SIG-M5 treated with dmso at 0.1 percent for 504 hours (cell line): ENCODE results near the gene ITPRID1.

ENCODE experiments used
- DNase-seq: peaks from one replicate; lab custom pipeline; 2025; ENCODE audit not compliant: unreplicated experiment; lab: John Stamatoyannopoulos, UW

The ITPRID1 gene

DNA sequence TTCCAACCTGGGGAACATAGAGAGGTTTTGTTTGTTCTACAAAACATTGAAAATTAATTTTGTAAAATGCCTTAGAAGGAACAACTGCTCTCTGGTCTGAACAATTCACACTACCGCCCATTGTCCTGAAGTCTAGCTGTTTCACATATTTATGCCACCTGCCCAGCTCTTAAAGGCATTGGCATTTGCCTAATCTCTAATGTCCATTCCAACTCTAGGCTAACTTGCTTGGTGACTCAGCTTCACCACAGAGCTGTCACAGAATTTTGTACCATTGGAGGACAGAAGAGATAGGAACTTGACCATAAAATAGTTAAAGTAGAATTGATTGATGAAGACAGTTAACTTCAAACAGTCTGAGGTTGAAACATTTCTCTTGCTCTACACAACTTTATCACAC, 119.6 kb downstream of the ITPRID1 start:
- DNase-seq = no peak

DNA sequence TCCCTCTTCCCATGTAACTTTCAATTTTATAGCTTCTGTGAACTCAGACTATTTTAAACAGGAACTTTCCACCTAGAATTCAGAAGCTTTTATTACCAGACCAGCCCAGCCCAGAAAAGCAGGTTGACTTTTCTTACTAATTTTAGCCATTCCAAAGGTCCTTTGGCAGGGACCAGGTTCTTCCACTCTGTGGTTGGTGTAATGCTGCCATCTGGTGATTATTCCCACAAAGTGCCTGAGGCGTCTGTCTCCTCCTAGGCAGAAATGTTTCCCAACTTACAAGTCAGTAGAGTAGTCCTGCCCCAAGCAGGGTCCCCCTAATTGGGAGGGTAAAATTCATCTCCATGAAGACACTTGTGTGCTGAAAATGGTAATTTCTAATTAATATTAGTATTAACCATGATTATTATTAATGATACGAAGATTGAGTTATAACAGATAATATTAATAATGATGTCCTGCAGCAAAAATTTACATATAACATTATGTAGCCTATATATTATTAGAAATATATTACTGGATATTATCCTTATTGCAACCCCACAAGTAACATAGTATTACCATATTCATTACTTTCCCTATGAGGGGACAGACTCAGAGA, 120.1 kb downstream of the ITPRID1 start:
- DNase-seq = peak; percentile 68

DNA sequence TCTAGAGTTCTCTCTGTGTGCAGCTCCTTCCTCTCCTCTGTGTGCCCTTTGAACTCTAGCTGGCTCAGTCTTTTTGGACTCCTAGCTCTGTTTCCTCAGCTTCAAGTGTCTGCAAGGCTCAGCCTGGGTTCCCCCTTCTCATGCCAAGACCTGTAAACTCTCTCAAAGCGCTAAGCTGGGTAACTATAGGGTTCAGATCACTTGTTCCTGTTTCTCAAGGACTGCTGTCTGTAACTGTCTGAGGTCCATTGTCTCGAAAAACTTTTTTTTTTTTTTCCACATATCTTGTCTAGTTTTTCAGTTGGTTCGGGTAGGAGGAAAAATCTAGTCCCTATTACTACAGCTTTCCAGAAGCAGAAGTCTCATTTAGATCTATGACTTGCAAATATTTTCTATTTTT, 126.5 kb downstream of the ITPRID1 start:
- DNase-seq = peak; percentile 55

DNA sequence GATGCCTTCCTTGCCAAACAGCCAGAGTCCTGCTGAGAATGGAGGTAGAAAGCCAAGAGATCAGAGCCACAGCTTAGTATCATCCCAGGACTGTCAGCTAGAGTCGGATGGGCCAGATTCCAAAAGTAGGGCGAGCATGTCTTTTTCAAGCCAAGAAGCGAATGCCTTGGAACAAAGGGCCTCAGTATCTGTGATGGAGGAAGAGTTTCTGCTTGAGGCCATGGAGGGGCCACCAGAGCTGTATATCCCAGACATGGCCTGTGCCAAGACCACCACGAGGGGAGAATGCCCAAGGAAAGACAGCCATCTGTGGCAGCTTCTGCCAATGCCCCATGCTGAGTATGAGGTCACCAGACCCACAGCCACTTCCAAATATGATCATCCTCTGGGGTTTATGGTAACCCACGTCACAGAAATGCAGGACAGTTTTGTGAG, 128.8 kb downstream of the ITPRID1 start:
- no peak for DNase-seq

- DNase-seq = no peak
Measured at GRCh38 chr7:31646942-31647341, 133.1 kb downstream of the ITPRID1 start.

GRCh38 chr7:31647511-31647910, 133.6 kb downstream of the ITPRID1 start:
- DNase-seq = peak; percentile 9

DNA sequence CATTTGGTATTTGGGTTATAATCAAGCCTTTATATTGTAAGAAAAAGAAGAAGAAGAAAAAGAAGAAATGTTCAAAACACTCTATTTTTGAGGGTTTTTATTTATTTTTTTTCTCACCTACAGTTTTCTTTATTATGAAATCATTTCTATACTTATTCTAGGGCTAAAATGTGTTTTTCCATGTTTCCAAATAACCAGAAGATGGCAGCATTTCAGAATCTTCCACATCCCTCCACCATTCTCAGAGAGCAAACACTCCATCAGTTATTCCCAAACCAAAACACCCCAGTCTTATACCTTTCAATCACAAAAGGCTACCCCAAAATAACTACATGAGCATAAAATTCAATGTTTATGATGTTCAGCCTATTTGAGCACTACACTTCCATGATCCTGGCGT, 134.4 kb downstream of the ITPRID1 start:
- no peak for DNase-seq

GRCh38 chr7:31648880-31649279, 135.0 kb downstream of the ITPRID1 start:
- no peak for DNase-seq

- no peak for DNase-seq
Measured at GRCh38 chr7:31651234-31652062, 137.6 kb downstream of the ITPRID1 start.

GRCh38 chr7:31652063-31652326, 138.1 kb downstream of the ITPRID1 start:
- no peak for DNase-seq

DNA sequence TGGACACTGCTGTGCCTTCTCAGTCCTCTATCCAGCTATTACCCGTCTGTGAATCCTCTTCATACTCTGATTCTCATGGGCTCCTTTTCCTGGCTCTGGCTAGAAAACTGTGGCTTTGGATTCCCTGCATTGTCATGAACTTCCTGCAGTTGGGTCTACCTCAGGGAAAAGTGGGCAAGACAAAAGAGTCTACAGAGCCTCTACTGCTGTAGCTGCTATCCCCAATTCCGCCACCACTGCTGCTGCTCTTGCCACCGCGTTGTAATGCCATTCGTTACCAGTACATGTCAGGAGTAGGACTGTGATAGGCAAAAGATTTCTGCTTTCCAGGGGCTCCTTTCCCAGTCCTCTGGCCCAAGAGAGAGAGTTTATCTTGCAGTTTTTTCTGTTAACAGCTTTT, 149.2 kb downstream of the ITPRID1 start:
- DNase-seq = peak; percentile 7

- peak; percentile 71 for DNase-seq
Measured at GRCh38 chr7:31664890-31665289, 151.0 kb downstream of the ITPRID1 start.

GRCh38 chr7:31665546-31665945, 151.7 kb downstream of the ITPRID1 start:
- DNase-seq = no peak

DNA sequence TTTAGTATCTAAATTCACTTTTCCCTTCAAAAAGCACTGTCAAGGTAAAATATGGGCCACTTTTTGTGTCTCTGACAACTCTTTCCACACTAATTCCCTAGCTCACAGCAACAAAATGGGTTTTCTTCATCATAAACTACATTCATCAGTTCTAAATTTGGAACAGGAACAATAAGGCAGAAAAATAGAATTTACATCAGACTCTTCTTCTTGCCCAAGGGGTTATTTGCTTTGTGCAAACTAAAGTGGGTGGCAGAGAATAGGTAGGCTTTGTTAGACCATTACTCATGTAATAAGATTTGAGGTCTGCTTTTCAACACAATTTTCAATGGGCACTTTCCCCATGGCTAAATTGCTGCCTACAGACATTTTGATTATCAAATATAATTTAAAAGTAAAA, 155.6 kb downstream of the ITPRID1 start:
- no peak for DNase-seq

DNA sequence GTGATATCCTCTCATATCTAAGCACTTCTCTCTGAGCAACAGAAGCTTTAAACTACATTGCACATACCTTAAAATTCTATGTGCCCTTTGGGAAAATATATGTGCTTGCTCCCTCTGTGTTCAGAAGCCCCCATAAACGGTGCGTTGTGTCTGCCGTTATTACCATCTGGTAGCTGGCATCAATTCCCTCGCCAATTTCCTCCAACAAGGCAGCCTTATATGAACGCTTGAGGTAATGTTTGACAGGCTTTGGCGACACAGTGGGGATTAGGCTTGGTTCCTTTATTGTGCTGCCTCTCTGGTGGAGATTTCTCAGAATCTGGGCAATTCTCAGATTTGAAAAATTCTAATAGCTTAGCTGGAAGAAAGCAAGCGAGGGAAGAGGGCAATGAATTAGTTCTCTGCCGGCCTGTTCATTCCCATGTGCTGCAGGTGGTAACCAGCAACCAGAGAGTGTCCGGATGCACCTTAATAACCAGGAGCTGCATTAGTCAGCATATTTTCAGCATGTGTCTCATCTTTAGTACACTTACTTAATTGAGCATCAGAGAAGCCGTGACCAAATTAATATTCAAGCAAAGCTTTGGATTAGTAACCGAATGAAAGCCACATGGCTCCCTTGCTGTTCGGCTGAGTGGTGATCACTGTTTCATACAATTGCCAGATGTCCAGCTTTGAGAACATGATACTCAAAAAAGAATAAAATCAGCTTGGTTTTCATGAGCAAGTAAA, 165.8 kb downstream of the ITPRID1 start:
- no peak for DNase-seq

GRCh38 chr7:31683445-31684225, 169.7 kb downstream of the ITPRID1 start:
- DNase-seq = no peak

DNA sequence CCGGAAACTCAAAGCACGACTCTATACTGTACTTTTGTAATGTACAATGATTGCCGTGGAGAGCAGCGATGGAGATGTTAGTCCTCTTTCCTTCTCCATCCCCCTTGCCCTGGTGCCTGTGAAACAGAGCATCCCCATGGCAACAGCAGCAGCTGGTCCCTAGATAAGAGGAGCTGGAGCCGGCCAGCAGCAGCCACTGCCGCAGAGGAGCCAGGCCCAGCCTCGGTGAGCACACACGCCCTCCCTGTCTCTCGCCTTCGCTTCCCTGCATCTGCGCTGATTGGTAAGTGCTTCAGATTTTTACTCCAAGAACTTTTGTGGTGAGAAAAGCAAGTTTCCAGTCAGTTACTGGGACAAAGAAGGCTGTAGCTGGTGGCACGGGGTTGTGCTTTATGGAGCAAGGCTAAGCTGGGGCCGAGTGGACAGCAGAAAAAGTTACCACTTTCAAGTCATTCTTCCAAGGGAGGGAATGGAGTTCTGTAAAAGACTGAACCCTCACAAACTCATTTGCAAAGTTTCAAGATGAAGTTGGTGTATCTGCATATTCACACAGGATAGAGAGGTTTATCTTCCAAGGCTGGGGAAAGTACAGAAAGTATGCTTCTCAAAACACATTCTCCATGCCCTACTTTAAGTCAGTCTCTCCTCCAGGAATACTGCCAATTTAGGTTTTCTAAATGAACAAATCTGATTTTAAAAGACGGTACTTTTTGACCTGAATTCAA, 173.3 kb downstream of the ITPRID1 start, which contains the start of gene PPP1R17:
Gene PPP1R17 (plus strand): TSS at position 192 of the 725 bp plus-strand sequence. CDS start 5,227 bp downstream, outside the sequence.
- no peak for DNase-seq

DNA sequence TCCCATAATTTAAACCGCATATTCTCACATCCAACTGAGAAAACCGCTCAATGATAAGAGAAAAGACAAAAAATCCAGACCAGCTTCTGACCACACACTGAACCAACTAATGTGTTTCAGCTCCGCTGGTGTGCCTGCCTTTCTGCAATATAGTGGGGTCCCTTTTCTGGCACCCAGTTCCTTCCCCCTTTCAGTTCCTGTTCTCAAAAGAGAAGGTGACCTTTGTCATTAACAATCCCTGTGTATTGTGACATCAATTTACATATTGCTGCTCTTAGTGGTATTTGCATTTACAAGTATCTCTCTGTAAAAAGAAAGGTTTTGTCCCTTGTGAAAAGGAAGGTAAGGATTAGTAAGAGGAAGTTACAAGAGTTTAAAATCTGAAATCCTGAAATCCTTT, 174.5 kb downstream of the ITPRID1 start:
- DNase-seq = peak; percentile 89

DNA sequence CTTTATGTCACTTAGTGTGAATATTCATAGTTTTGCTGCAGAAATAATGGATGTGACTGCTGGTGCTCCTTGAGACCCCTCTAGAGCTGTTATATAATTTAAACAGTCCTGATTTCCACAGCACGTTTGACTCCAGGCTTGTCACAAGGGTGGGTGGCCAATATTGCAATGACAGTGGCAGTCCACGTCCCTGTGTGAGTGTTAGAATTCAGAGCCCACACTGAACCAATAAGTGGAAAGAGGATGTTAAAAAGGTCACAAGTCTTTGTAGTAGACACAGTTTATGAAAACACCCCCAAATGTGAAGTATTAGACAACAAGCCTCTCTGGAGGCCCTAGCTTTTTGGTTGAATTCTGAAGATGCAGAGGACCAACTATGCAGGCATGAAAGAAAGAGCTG, 175.1 kb downstream of the ITPRID1 start:
- DNase-seq = no peak

GRCh38 chr7:31690935-31691334, 177.0 kb downstream of the ITPRID1 start:
- no peak for DNase-seq

DNA sequence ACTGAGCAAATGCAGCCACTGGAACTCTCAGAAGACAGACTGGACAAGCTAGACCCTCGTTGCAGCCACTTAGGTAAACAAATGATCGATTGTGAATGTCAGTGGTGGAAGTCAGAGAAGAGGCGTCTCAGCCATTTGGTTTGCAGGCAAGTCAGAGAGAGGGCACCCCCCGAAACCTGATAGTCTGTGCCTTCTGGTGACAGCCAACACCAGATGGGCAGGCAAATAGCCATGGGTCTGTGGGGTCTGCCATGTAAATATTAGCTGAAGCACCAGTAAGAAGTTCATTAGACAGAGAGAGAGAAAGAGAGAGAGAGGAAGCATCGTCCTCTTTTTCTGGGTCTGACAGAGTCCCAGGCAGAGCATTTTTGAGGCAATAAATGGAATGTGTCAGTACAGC, 178.6 kb downstream of the ITPRID1 start:
- no peak for DNase-seq
